D721Med (cell line): ENCODE results near the gene COL2A1.

ENCODE experiments used
- DNase-seq: peaks from one replicate; pipeline ENCODE4 v3.0.0; 2011; ENCODE audit warnings: low spot score; ENCODE audit not compliant: insufficient read length
- FAIRE-seq: peaks from 2 replicates; lab custom pipeline; 2011; peaks lifted over from hg19 to GRCh38; lab: Jason Lieb, UNC
- CTCF ChIP-seq: IDR thresholded peaks from 2 replicates; pipeline ENCODE4 v1.5.1; 2012; ENCODE audit warnings: mild to moderate bottlenecking, control low read depth; ENCODE audit not compliant: insufficient read depth; ENCODE audit errors: missing control alignments

The COL2A1 gene

DNA sequence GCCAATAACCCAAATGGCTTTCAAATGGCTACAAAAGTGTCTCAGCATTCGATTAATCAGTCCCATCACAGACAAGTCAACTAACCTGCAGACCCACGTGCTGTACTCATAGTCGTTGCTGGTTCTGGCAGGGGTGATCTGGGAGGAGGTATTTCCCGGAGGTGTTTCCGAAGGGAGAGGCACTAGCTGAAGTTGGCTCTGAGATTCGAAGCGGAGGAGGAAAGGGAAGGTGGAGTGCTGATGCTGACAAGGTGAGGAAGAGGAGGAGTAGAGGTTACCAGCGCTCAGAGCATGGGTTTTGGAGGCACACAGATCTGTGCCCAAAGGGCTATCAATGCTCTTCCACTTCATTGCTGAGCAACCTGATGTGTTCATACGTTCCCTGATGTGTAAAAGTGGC lies 20.5 kb upstream of the COL2A1 start:
- DNase-seq, result no peak
- no peak for FAIRE-seq
- TF ChIP-seq CTCF, result no peak

- FAIRE-seq, result no peak
- no peak for TF ChIP-seq CTCF
- DNase-seq, result no peak
Measured at GRCh38 chr12:48023386-48023785, 19.1 kb upstream of the COL2A1 start.

GRCh38 chr12:48022676-48023385 lies 18.6 kb upstream of the COL2A1 start:
- DNase-seq, result no peak
- no peak for FAIRE-seq
- TF ChIP-seq CTCF, result no peak

GRCh38 chr12:48022180-48022521 lies 17.9 kb upstream of the COL2A1 start:
- no peak for FAIRE-seq
- TF ChIP-seq CTCF, result no peak
- no peak for DNase-seq

GRCh38 chr12:48021485-48022179 lies 17.4 kb upstream of the COL2A1 start:
- no peak for DNase-seq
- FAIRE-seq, result no peak
- no peak for TF ChIP-seq CTCF

- FAIRE-seq, result no peak
- no peak for TF ChIP-seq CTCF
- DNase-seq, result no peak
Measured at GRCh38 chr12:48019639-48020265, 15.5 kb upstream of the COL2A1 start.

DNA sequence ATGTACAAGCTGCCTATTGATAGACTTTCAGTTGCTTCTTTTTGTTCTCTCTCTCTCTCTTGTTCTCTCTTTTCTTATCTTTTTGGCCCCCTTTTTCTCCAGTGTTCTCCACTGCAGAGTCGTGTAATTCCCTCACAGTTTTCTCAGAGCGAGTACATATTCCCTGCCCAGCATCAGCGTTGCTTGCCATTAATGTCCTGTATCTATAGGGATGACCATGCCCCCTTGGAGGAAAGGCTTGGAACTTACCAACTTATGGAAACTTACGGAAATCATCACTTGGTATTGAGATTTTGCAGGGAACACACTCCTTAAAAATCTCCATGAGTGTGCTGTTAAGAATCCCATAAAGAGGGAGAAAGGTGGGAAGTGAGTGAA lies 14.3 kb upstream of the COL2A1 start:
- FAIRE-seq, result no peak
- TF ChIP-seq CTCF, result no peak
- DNase-seq, result no peak
